ENCODE measurements around the gene FXN. TPM values are rescaled to one million over a fixed set of nuclear protein-coding genes. Genes with fewer than 3 reads are reported as not detected.

Gene FXN
- total and polyA plus RNA-seq, 11 donors = 14.8 to 40.2 (median 24.1) TPM

- peaks cover 0 to 58% (median 20%) of the 10 kb centered on the region in 12 donors for H3K4me1 ChIP-seq
- peaks cover 0 to 2% (median 0%) of the 10 kb centered on the region in 9 donors for H3K36me3 ChIP-seq
- peak overlapping the region in 8 of 12 donors; percentile 24 to 73 (median 67) for H3K27ac ChIP-seq
- no peaks in the 10 kb centered on the region for H3K9me3 ChIP-seq
- DNase-seq (peak in 2 of 5 donors; percentile 17), ATAC-seq (peak; percentile 72 to 88 (median 78))
- intact Hi-C loops (cut with DNase I) = loop anchor here in 3 of 10 donors (5.0 to 10.0 kb wide), 3 partner anchors 37 to 65 kb away; no protein-coding TSS in a partner anchor
- H3K27me3 ChIP-seq = no peaks in the 10 kb centered on the region
- TF ChIP-seq POLR2A (IDR thresholded peaks at IDR 0.05) (no peak), CTCF (IDR thresholded peaks at IDR 0.05) (no peak)
- H3K4me3 ChIP-seq = no peak overlapping the region
- WGBS, 4 donors = 67 to 76% (median 72%) methylated on average over 4 to 5 of the region's 5 CpGs
These were observed 104.7 kb downstream of the FXN start for GRCh38 chr9:69140123-69140735.

GRCh38 chr9:69141851-69142250 is 106.3 kb downstream of the FXN start:
- H3K27ac ChIP-seq = peak overlapping the region in 9 of 12 donors; percentile 5 to 73 (median 48)
- 67 to 83% (median 72%) methylated on average over 5 of the region's 5 CpGs for WGBS, 4 donors
- peaks cover 0 to 2% (median 0%) of the 10 kb centered on the region in 9 donors for H3K36me3 ChIP-seq
- DNase-seq (peak in 2 of 5 donors; percentile 6 to 7), ATAC-seq (no peak)
- TF ChIP-seq CTCF (IDR thresholded peaks at IDR 0.05) (no peak), POLR2A (IDR thresholded peaks at IDR 0.05) (no peak)
- no peaks in the 10 kb centered on the region for H3K9me3 ChIP-seq
- intact Hi-C loops (cut with DNase I) = loop anchor here in 3 of 10 donors (5.0 to 10.0 kb wide), 3 partner anchors 35 to 67 kb away; no protein-coding TSS in a partner anchor
- no peak overlapping the region for H3K4me3 ChIP-seq
- no peaks in the 10 kb centered on the region for H3K27me3 ChIP-seq
- peaks cover 0 to 44% (median 20%) of the 10 kb centered on the region in 12 donors for H3K4me1 ChIP-seq

GRCh38 chr9:69143291-69143690 is 107.7 kb downstream of the FXN start:
- intact Hi-C loops (cut with DNase I) = loop anchor here in 3 of 10 donors (5.0 to 10.0 kb wide), 3 partner anchors 34 to 68 kb away; no protein-coding TSS in a partner anchor
- DNase-seq (peak in 2 of 5 donors; percentile 4 to 17), ATAC-seq (peak in 1 of 4 donors; percentile 31)
- Histone ChIP-seq H3K27me3 (no peaks in the 10 kb centered on the region), H3K9me3 (no peaks in the 10 kb centered on the region), H3K4me1 (peaks cover 0 to 44% (median 19%) of the 10 kb centered on the region in 12 donors), H3K36me3 (no peaks in the 10 kb centered on the region), H3K27ac (peak overlapping the region in 4 of 12 donors; percentile 43 to 71 (median 56)), H3K4me3 (no peak overlapping the region)
- 62 to 73% (median 68%) methylated on average over 1 of the region's 1 CpG for WGBS, 4 donors
- TF ChIP-seq CTCF (IDR thresholded peaks at IDR 0.05) (no peak), POLR2A (IDR thresholded peaks at IDR 0.05) (no peak)

GRCh38 chr9:69145144-69145715 is 109.7 kb downstream of the FXN start:
- TF ChIP-seq CTCF (IDR thresholded peaks at IDR 0.05) = no peak
- TF ChIP-seq POLR2A (IDR thresholded peaks at IDR 0.05) = no peak
- DNase-seq (peak in 1 of 5 donors; percentile 5), ATAC-seq (no peak)
- no peaks in the 10 kb centered on the region for H3K27me3 ChIP-seq
- H3K4me1 ChIP-seq = peaks cover 0 to 46% (median 27%) of the 10 kb centered on the region in 12 donors
- H3K36me3 ChIP-seq = no peaks in the 10 kb centered on the region
- intact Hi-C loops (cut with DNase I) = loop anchor here in 2 of 10 donors (5.0 to 10.0 kb wide), 2 partner anchors 47 to 70 kb away; no protein-coding TSS in a partner anchor
- H3K9me3 ChIP-seq = no peaks in the 10 kb centered on the region
- H3K4me3 ChIP-seq = no peak overlapping the region
- WGBS, 4 donors = 97 to 98% (median 98%) methylated on average over 8 of the region's 8 CpGs
- H3K27ac ChIP-seq = no peak overlapping the region
